Measurements from ENCODE around the gene MORN1.

DNA sequence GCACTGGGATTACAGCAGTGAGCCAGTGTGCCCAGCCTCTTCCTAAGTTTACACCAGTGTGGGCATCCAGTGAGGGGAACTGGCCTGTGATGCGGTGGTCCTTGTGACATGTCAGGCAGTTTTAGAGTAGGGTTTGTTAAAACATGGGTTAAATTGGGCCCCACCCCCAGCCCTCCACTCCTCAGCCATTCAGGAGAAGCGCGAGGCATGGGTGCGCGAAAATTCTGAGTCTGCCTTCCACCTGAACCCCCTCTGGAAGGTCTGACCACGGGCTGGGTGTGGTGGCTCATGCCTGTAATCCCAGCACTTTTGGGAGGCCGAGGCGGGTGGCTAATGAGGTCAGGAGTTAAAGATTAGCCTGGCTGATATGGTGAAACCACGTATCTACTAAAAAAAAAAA, 111.5 kb downstream of the MORN1 start:
- TF ChIP-seq YY1 (IDR thresholded peaks at IDR 0.05; ENCODE audit: low read depth) (no peak), TAF1 (IDR thresholded peaks at IDR 0.05; ENCODE audit: low read depth) (no peak), CEBPB (IDR thresholded peaks at IDR 0.05) (no peak), RAD21 (IDR thresholded peaks at IDR 0.05; ENCODE audit: low read depth) (no peak), TEAD4 (IDR thresholded peaks at IDR 0.05) (no peak)
- TF ChIP-seq, protein P1, sequence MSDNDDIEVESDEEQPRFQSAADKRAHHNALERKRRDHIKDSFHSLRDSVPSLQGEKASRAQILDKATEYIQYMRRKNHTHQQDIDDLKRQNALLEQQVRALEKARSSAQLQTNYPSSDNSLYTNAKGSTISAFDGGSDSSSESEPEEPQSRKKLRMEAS (IDR thresholded peaks at IDR 0.05) = no peak
- TF ChIP-seq, protein P2, sequence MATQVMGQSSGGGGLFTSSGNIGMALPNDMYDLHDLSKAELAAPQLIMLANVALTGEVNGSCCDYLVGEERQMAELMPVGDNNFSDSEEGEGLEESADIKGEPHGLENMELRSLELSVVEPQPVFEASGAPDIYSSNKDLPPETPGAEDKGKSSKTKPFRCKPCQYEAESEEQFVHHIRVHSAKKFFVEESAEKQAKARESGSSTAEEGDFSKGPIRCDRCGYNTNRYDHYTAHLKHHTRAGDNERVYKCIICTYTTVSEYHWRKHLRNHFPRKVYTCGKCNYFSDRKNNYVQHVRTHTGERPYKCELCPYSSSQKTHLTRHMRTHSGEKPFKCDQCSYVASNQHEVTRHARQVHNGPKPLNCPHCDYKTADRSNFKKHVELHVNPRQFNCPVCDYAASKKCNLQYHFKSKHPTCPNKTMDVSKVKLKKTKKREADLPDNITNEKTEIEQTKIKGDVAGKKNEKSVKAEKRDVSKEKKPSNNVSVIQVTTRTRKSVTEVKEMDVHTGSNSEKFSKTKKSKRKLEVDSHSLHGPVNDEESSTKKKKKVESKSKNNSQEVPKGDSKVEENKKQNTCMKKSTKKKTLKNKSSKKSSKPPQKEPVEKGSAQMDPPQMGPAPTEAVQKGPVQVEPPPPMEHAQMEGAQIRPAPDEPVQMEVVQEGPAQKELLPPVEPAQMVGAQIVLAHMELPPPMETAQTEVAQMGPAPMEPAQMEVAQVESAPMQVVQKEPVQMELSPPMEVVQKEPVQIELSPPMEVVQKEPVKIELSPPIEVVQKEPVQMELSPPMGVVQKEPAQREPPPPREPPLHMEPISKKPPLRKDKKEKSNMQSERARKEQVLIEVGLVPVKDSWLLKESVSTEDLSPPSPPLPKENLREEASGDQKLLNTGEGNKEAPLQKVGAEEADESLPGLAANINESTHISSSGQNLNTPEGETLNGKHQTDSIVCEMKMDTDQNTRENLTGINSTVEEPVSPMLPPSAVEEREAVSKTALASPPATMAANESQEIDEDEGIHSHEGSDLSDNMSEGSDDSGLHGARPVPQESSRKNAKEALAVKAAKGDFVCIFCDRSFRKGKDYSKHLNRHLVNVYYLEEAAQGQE (IDR thresholded peaks at IDR 0.05; ENCODE audit: low read depth) = no peak
